Body of pancreas (tissue), 4 donors: Measurements from ENCODE around the gene MARCO.

Experiments used
- CTCF ChIP-seq, 7 experiments: fragments of 450-650 bp in 4 of 7; fragments of 200-600 bp in 3 of 7; sonication (generic) in 3 of 7; IDR thresholded peaks; one replicate each; pipeline ENCODE4 v1.5.1; 2016 to 2019; ENCODE audit warnings: antibody characterized with exemption in 7 of 7
- POLR2A ChIP-seq, 3 donors: fragments of 450-650 bp; IDR thresholded peaks; one replicate each; pipeline ENCODE4 v1.6.1; 2016; ENCODE audit warnings: antibody characterized with exemption in 3 of 3, mild to moderate bottlenecking in 2 of 3

GRCh38 chr2:118932949-118933348, 9.0 kb upstream of the MARCO start:
- TF ChIP-seq CTCF (IDR thresholded peaks at IDR 0.05) (no peak), POLR2A (IDR thresholded peaks at IDR 0.05) (no peak)
